ENCODE results near the gene NTM. TPM values are rescaled to one million over a fixed set of nuclear protein-coding genes. Genes with fewer than 3 reads are reported as not detected.

The NTM gene
- polyA plus RNA-seq, 1 experiment: 33.6 TPM

DNA sequence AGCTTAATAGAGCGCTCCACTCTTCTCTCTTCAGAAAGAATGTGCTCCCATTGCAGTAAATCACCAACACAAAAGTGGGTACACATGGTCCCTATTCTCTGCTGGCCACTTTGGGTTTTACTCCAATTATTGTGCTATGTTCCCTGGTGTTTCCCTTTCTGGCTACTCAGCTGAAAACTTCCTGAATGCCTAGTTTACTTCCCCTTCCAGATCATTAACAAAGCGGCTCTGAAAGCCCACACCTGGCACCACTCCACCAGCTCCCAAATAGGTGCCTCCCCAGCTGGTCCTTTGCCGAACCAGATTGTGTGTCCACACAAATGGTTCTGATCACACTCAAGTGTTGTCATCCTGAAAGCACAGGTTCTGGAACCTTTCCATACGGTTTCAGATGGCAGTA is 443.7 kb downstream of the NTM start:
- no peaks in the 10 kb centered on the region for H3K36me3 ChIP-seq (ENCODE audit: control insufficient read depth, insufficient read depth, low read length)
- DNase-seq (ENCODE audit: low read depth): no peak
- TF ChIP-seq, protein P1, sequence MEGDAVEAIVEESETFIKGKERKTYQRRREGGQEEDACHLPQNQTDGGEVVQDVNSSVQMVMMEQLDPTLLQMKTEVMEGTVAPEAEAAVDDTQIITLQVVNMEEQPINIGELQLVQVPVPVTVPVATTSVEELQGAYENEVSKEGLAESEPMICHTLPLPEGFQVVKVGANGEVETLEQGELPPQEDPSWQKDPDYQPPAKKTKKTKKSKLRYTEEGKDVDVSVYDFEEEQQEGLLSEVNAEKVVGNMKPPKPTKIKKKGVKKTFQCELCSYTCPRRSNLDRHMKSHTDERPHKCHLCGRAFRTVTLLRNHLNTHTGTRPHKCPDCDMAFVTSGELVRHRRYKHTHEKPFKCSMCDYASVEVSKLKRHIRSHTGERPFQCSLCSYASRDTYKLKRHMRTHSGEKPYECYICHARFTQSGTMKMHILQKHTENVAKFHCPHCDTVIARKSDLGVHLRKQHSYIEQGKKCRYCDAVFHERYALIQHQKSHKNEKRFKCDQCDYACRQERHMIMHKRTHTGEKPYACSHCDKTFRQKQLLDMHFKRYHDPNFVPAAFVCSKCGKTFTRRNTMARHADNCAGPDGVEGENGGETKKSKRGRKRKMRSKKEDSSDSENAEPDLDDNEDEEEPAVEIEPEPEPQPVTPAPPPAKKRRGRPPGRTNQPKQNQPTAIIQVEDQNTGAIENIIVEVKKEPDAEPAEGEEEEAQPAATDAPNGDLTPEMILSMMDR (IDR thresholded peaks at IDR 0.05; ENCODE audit: insufficient read depth, low read depth, low read length): no peak
- peaks cover 7% of the 10 kb centered on the region for H3K27me3 ChIP-seq (ENCODE audit: control insufficient read depth, insufficient read depth, low read length)
- no peak overlapping the region for H3K4me3 ChIP-seq (ENCODE audit: low read depth, low read length)
- CTCF ChIA-PET: no interaction called here
- POLR2A ChIA-PET: no interaction called here

DNA sequence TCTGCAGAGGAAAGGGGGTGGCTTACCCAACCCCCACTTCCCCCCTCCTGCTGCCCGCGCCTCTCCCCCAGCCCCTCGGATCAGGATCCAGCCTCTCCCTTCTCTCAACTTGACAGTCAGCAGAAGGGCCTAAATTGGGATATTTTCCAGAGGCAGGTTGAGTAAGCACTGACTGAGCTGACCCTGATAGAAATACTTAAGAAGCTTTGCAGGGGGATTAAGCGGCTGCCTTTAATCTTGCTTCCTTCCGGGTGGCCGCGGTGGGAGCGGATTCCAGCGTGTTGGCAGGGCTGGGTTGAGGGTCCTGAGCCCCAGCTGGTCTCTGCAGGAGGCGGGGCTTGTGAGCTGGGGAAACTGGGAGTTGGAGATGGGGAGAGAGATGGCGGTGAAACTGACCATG is 445.2 kb downstream of the NTM start:
- Histone ChIP-seq H3K27me3 (ENCODE audit: control insufficient read depth, insufficient read depth, low read length) (peaks cover 5% of the 10 kb centered on the region), H3K4me3 (ENCODE audit: low read depth, low read length) (no peak overlapping the region), H3K36me3 (ENCODE audit: control insufficient read depth, insufficient read depth, low read length) (no peaks in the 10 kb centered on the region)
- TF ChIP-seq, protein P1 (IDR thresholded peaks at IDR 0.05; ENCODE audit: insufficient read depth, low read depth, low read length): no peak
- POLR2A ChIA-PET: no interaction called here
- CTCF ChIA-PET: interaction anchor here (1.1 kb wide), 1 partner anchor 8 kb away, joined by 3 read pairs; no protein-coding TSS in a partner anchor
- DNase-seq (ENCODE audit: low read depth): no peak

DNA sequence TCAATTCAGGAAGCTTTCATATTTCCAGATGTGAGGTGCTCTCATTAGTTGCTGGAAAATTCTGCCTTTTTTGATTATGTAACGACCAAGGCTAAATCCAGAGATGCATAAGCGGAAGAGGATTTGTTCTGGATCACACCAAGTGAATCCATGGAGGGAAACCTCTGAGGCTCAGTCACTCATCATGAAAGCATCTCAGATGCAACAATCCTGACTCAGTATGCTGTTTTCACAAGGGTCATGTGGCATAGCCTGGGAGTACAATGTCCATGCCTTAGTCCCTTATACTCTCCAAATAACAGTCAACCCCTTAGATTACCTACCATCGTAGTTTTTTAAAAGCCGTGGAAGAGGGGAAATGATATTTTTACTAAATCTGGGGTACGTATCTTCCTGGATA is 445.6 kb downstream of the NTM start:
- Histone ChIP-seq H3K36me3 (ENCODE audit: control insufficient read depth, insufficient read depth, low read length) (no peaks in the 10 kb centered on the region), H3K4me3 (ENCODE audit: low read depth, low read length) (no peak overlapping the region), H3K27me3 (ENCODE audit: control insufficient read depth, insufficient read depth, low read length) (peaks cover 5% of the 10 kb centered on the region)
- POLR2A ChIA-PET: no interaction called here
- DNase-seq (ENCODE audit: low read depth): no peak
- CTCF ChIA-PET: no interaction called here
- TF ChIP-seq, protein P1 (IDR thresholded peaks at IDR 0.05; ENCODE audit: insufficient read depth, low read depth, low read length): no peak

DNA sequence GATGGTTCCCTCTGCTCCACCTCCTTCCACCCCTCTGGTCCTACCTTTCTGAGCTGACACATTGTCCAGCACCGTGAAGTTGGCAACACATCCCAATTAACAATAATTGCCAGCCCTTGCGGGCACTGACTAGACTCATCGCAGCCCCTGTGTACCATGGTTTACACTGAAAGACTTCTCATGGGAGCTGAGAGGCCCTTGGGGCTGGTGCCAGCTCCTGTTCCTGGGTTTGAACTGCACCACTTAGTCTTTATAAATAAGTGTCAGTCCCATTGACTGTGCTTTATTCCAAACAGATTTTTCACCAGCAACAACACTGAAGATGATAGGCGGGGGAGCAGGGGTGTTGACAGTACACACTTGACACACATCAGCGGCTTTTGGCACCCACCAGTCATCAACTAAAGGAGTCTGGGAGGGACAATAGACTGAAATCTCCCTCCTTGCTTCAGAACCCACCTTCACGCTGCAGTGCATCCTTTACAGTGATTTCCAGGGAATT is 447.3 kb downstream of the NTM start:
- TF ChIP-seq, protein P1 (IDR thresholded peaks at IDR 0.05; ENCODE audit: insufficient read depth, low read depth, low read length): no peak
- ChIA-PET CTCF (interaction anchor here (0.9 kb wide), 1 partner anchor 29 kb away, joined by 3 read pairs; no protein-coding TSS in a partner anchor), POLR2A (no interaction called here)

DNA sequence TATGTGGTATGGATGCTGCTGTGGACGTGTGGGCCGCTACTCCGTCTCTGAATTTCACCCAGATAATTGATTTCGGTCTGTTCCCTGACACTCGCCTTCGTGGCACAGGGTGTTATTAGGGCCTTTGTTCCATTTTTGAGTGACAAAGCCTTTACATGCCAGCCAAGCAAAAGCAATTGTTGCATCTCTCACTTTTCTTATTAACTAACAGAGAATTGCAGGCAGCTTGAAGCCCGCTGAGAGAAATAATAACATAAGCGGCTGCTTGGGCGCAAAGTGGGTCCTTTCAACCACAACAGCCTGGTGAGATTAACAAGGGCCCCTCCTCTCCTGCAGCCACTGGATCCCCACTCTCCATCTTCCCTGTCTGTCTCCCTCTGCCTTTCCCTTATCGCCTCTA is 449.4 kb downstream of the NTM start:
- TF ChIP-seq, protein P1 (IDR thresholded peaks at IDR 0.05; ENCODE audit: insufficient read depth, low read depth, low read length): no peak
- H3K4me3 ChIP-seq (ENCODE audit: low read depth, low read length): no peak overlapping the region
- DNase-seq (ENCODE audit: low read depth): no peak
- peaks cover 6% of the 10 kb centered on the region for H3K27me3 ChIP-seq (ENCODE audit: control insufficient read depth, insufficient read depth, low read length)
- POLR2A ChIA-PET: no interaction called here
- CTCF ChIA-PET: no interaction called here
- H3K36me3 ChIP-seq (ENCODE audit: control insufficient read depth, insufficient read depth, low read length): no peaks in the 10 kb centered on the region

More for the DNA sequence above, 447.3 kb downstream of the NTM start:
- DNase-seq (ENCODE audit: low read depth): no peak
- Histone ChIP-seq H3K4me3 (ENCODE audit: low read depth, low read length) (no peak overlapping the region), H3K36me3 (ENCODE audit: control insufficient read depth, insufficient read depth, low read length) (no peaks in the 10 kb centered on the region), H3K27me3 (ENCODE audit: control insufficient read depth, insufficient read depth, low read length) (peaks cover 5% of the 10 kb centered on the region)

All from BJ (cell line).